Caco-2 (cell line): ENCODE measurements around the gene POLR1A. TPM values are rescaled to one million over a fixed set of nuclear protein-coding genes. Genes with fewer than 3 reads are reported as not detected.

ENCODE experiments used
- BruUV-seq: library from RNA; stranded (reverse); fragments of 400-500 nt; replicated peaks from 2 replicates; lab custom pipeline; 2021; lab: Mats Ljungman, UMichigan
- CTCF ChIA-PET: fragments of 300-600 bp; sonication (Branson Sonifier 250); formaldehyde crosslinking; loops from one replicate; lab custom pipeline; 2022; ENCODE audit warnings: antibody characterized with exemption; lab: Charles Lee
- POLR2A ChIA-PET: fragments of 300-600 bp; sonication (Branson Sonifier 250); formaldehyde crosslinking; loops from one replicate; lab custom pipeline; 2022; ENCODE audit warnings: antibody characterized with exemption; lab: Charles Lee
- DNase-seq, 2 experiments: peaks; one replicate each; pipeline versions ENCODE4 v3.0.0 to v3.0.0-alpha.2; 2020 to 2022
- H3K27me3 ChIP-seq: replicated peaks from 2 replicates; pipeline ENCODE4 v1.6.0; 2011; ENCODE audit warnings: low read length; ENCODE audit not compliant: control insufficient read depth, insufficient read depth
- H3K36me3 ChIP-seq: 2 replicates; pipeline ENCODE4 v1.5.1; 2011; ENCODE audit warnings: low read length; ENCODE audit not compliant: control insufficient read depth, insufficient read depth
- H3K4me1 ChIP-seq: fragments of 250-450 bp; sonication (Bioruptor Pico); 2 replicates; pipeline ENCODE4 v1.5.1; 2020; ENCODE audit warnings: mild to moderate bottlenecking
- H3K4me3 ChIP-seq: 2 replicates; pipeline ENCODE4 v1.5.1; 2011; ENCODE audit warnings: low read depth, mild to moderate bottlenecking, control low read depth, low read length
- H3K9me3 ChIP-seq: fragments of 250-450 bp; sonication (Bioruptor Pico); 2 replicates; pipeline ENCODE4 v1.5.1; 2020; ENCODE audit warnings: mild to moderate bottlenecking, moderate library complexity
- H3K27ac Mint-ChIP-seq: one replicate; pipeline ENCODE4 v1.8.0; 2022; ENCODE audit warnings: mixed read lengths; ENCODE audit not compliant: unreplicated experiment
- H3K27me3 Mint-ChIP-seq: one replicate; pipeline ENCODE4 v1.8.0; 2022; ENCODE audit warnings: mixed read lengths; ENCODE audit not compliant: insufficient read depth, unreplicated experiment
- H3K36me3 Mint-ChIP-seq: one replicate; pipeline ENCODE4 v1.8.0; 2022; ENCODE audit warnings: mild to moderate bottlenecking, mixed read lengths; ENCODE audit not compliant: insufficient read depth, unreplicated experiment
- H3K4me1 Mint-ChIP-seq: one replicate; pipeline ENCODE4 v1.8.0; 2022; ENCODE audit warnings: low read depth, mixed read lengths; ENCODE audit not compliant: unreplicated experiment
- H3K4me3 Mint-ChIP-seq: one replicate; pipeline ENCODE4 v1.8.0; 2022; ENCODE audit warnings: mild to moderate bottlenecking, moderate library complexity, mixed read lengths; ENCODE audit not compliant: unreplicated experiment
- H3K9me3 Mint-ChIP-seq: one replicate; pipeline ENCODE4 v1.8.0; 2022; ENCODE audit warnings: mixed read lengths; ENCODE audit not compliant: unreplicated experiment
- CTCF ChIP-seq, 2 experiments: fragments of 200-600 bp in 1 of 2; IDR thresholded peaks; 1 replicate in 1 of 2; 2 replicates in 1 of 2; pipeline versions ENCODE4 v1.5.1 to v1.8.0; 2011 to 2022; ENCODE audit warnings: antibody characterized with exemption in 1 of 2, control low read depth in 1 of 2, inconsistent platforms in 1 of 2, low read depth in 1 of 2, low read length in 1 of 2, mild to moderate bottlenecking in 1 of 2, moderate library complexity in 1 of 2; ENCODE audit not compliant: insufficient read depth in 1 of 2, severe bottlenecking in 1 of 2, unreplicated experiment in 1 of 2
- intact Hi-C: fragments of 100-400 bp; cut with micrococcal nuclease; formaldehyde crosslinking; loops from one replicate; pipeline ENCODE4 v1.10.0; 2022; ENCODE audit not compliant: unreplicated experiment
- total RNA-seq: library from RNA; stranded (reverse); gene quantifications from 2 replicates; pipeline ENCODE4 v1.2.3, GENCODE V29; 2022

The POLR1A gene
- total RNA-seq, 1 experiment from 2014 or later = 73.8 TPM

- no peak overlapping the region for H3K4me3 Mint-ChIP-seq
- peaks cover 5% of the 10 kb centered on the region for H3K36me3 ChIP-seq
- no TSS peak for BruUV-seq
Observed at GRCh38 chr2:86029873-86030272, 75.8 kb downstream of the POLR1A start.

GRCh38 chr2:86028766-86029381 lies 76.8 kb downstream of the POLR1A start:
- Mint-ChIP-seq H3K9me3 (no peaks in the 10 kb centered on the region), H3K27ac (no peak overlapping the region), H3K4me3 (no peak overlapping the region), H3K27me3 (no peaks in the 10 kb centered on the region), H3K36me3 (peaks cover 84% of the 10 kb centered on the region), H3K4me1 (no peaks in the 10 kb centered on the region)
- ChIA-PET CTCF (no interaction called here), POLR2A (interaction anchor here (0.6 kb wide), 1 partner anchor 167 kb away, joined by 3 read pairs; no protein-coding TSS in a partner anchor)
- no peak for TF ChIP-seq CTCF (IDR thresholded peaks at IDR 0.05; ENCODE audit: insufficient read depth in 1 of 2, low read depth in 1 of 2, low read length in 1 of 2, severe bottlenecking in 1 of 2, unreplicated experiment in 1 of 2)
- Histone ChIP-seq H3K4me3 (no peak overlapping the region), H3K4me1 (no peaks in the 10 kb centered on the region), H3K36me3 (peaks cover 5% of the 10 kb centered on the region), H3K9me3 (no peaks in the 10 kb centered on the region), H3K27me3 (no peaks in the 10 kb centered on the region)
- no TSS peak for BruUV-seq
- no peak for DNase-seq
- intact Hi-C loops = loop anchor here (5.0 kb wide), 1 partner anchor 48 kb away; no protein-coding TSS in a partner anchor

More at GRCh38 chr2:86029873-86030272, 75.8 kb downstream of the POLR1A start:
- no peaks in the 10 kb centered on the region for H3K4me1 ChIP-seq
- no peak overlapping the region for H3K4me3 ChIP-seq
- no peak overlapping the region for H3K27ac Mint-ChIP-seq
- H3K4me1 Mint-ChIP-seq = no peaks in the 10 kb centered on the region
- no peaks in the 10 kb centered on the region for H3K27me3 Mint-ChIP-seq
- H3K9me3 ChIP-seq = no peaks in the 10 kb centered on the region
- H3K27me3 ChIP-seq = no peaks in the 10 kb centered on the region
- no peak for TF ChIP-seq CTCF (IDR thresholded peaks at IDR 0.05; ENCODE audit: insufficient read depth in 1 of 2, low read depth in 1 of 2, low read length in 1 of 2, severe bottlenecking in 1 of 2, unreplicated experiment in 1 of 2)
- CTCF ChIA-PET = no interaction called here
- DNase-seq = no peak
- peaks cover 85% of the 10 kb centered on the region for H3K36me3 Mint-ChIP-seq
- POLR2A ChIA-PET = no interaction called here
- H3K9me3 Mint-ChIP-seq = no peaks in the 10 kb centered on the region
- intact Hi-C loops = loop anchor here (5.0 kb wide), 1 partner anchor 47 kb away; no protein-coding TSS in a partner anchor

- CTCF ChIA-PET = no interaction called here
- no peak for TF ChIP-seq CTCF (IDR thresholded peaks at IDR 0.05; ENCODE audit: insufficient read depth in 1 of 2, low read depth in 1 of 2, low read length in 1 of 2, severe bottlenecking in 1 of 2, unreplicated experiment in 1 of 2)
- H3K27ac Mint-ChIP-seq = no peak overlapping the region
Observed at GRCh38 chr2:86027922-86028765, 77.5 kb downstream of the POLR1A start.

More at GRCh38 chr2:86027922-86028765, 77.5 kb downstream of the POLR1A start:
- intact Hi-C loops = loop anchor here (5.0 kb wide), 1 partner anchor 49 kb away; no protein-coding TSS in a partner anchor
- no peaks in the 10 kb centered on the region for H3K27me3 ChIP-seq
- H3K27me3 Mint-ChIP-seq = no peaks in the 10 kb centered on the region
- no TSS peak for BruUV-seq
- H3K36me3 ChIP-seq = peaks cover 5% of the 10 kb centered on the region
- no peaks in the 10 kb centered on the region for H3K9me3 ChIP-seq
- H3K4me1 Mint-ChIP-seq = peaks cover 5% of the 10 kb centered on the region
- peaks cover 4% of the 10 kb centered on the region; the same call in 1 of the 2 replicates for H3K4me1 ChIP-seq
- POLR2A ChIA-PET = interaction anchor here (0.6 kb wide), 1 partner anchor 168 kb away, joined by 3 read pairs; no protein-coding TSS in a partner anchor
- no peaks in the 10 kb centered on the region for H3K9me3 Mint-ChIP-seq
- H3K36me3 Mint-ChIP-seq = peaks cover 85% of the 10 kb centered on the region
- no peak overlapping the region for H3K4me3 Mint-ChIP-seq
- no peak overlapping the region for H3K4me3 ChIP-seq
- no peak for DNase-seq
